Thyroid gland (tissue), 4 donors: ENCODE results near the gene MUTYH. TPM values are rescaled to one million over a fixed set of nuclear protein-coding genes. Genes with fewer than 3 reads are reported as not detected.

ENCODE experiments used
- DNase-seq, 2 donors: peaks; one replicate each; pipeline ENCODE4 v3.0.0-alpha.2; 2019
- H3K27ac ChIP-seq, 3 donors: fragments of 200-600 bp; sonication (generic); 1 replicate in 2 of 3; 2 replicates in 1 of 3; pipeline ENCODE4 v1.5.1; 2016 to 2019; ENCODE audit warnings: mild to moderate bottlenecking in 1 of 3, moderate library complexity in 1 of 3
- H3K27me3 ChIP-seq: fragments of 200-600 bp; sonication (generic); one replicate; pipeline ENCODE4 v1.5.1; 2019
- H3K36me3 ChIP-seq, 2 donors: fragments of 200-600 bp; sonication (generic); one replicate each; pipeline ENCODE4 v1.5.1; 2016 to 2019
- H3K4me1 ChIP-seq, 2 donors: fragments of 200-600 bp; sonication (generic); one replicate each; pipeline ENCODE4 v1.5.1; 2017 to 2019
- H3K4me3 ChIP-seq, 3 donors: fragments of 200-600 bp; sonication (generic); replicated peaks in 1 of 3; 1 replicate in 2 of 3; 2 replicates in 1 of 3; pipeline ENCODE4 v1.5.1; 2016; ENCODE audit warnings: mild to moderate bottlenecking in 1 of 3
- H3K9me3 ChIP-seq: fragments of 200-600 bp; sonication (generic); one replicate; pipeline ENCODE4 v1.5.1; 2017
- POLR2A ChIP-seq, 2 donors: fragments of 450-650 bp; IDR thresholded peaks; one replicate each; pipeline ENCODE4 v1.6.1; 2017; ENCODE audit warnings: antibody characterized with exemption in 2 of 2, mild to moderate bottlenecking in 2 of 2, moderate library complexity in 1 of 2
- WGBS, 2 donors: methylation state at CpG; one replicate each; pipeline ENCODE4 v1.1.5; 2017; 5-methylcytosine and 5-hydroxymethylcytosine counted together
- intact Hi-C: fragments of 100-400 bp; cut with DNase I; formaldehyde crosslinking; loops from one replicate; pipeline ENCODE4 v1.15.1; 2023
- total RNA-seq, 4 donors: library from RNA; depleted of rRNA; stranded (reverse); fragments of >200 nt; gene quantifications; one replicate each; pipeline ENCODE4 v1.2.3, GENCODE V29; 2016
- TF ChIP-seq, protein P1 (sequence below), 6 experiments: fragments of 200-600 bp in 3 of 6; fragments of 450-650 bp in 3 of 6; sonication (generic) in 3 of 6; IDR thresholded peaks; one replicate each; pipeline ENCODE4 v1.5.1; 2016 to 2019; ENCODE audit warnings: antibody characterized with exemption in 6 of 6, mild to moderate bottlenecking in 2 of 6, inconsistent platforms in 1 of 6, moderate library complexity in 1 of 6

MUTYH gene
- total RNA-seq, 4 donors from 2014 or later = 23.7 to 45.9 (median 31.7) TPM

DNA sequence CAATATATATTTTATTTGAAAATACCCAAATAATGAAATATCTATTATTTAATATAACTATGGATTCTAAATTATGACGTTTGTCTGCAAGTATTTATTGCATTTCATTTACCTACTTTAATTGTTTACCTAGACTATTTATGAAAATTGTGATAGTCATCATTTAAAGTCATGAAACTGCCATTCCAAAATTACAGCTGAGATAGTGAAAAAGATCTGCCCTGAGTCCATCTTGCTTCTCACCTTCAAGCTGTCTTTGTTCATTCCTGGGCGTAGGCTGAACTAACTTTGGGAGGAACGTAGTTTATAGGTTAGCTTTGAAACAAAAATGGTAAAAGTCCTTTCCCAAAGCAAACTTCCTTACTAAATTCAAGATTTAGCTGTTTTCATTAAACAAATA, 26.0 kb downstream of the MUTYH start:
- WGBS, 2 donors = 89 to 90% methylated on average over 3 of the region's 3 CpGs
- no peak overlapping the region for H3K4me3 ChIP-seq

DNA sequence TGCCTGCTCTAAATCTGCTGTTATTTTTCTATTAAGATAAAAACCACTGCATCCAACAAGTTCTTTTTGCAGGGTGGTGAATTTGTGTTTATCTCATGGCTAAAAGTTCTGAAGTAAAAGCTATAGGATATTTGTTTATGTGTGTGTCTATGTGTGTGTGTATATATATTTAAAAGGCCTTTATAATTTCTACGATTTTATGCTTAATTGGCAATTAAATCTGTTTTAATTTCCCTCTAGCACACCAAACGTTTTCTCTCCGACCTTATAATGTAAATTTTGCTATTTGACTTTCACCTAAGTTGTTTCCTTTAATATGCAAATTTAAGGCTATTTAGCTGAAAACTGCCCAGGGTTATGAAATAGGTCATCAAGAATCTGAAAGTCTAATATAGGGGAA, 33.3 kb downstream of the MUTYH start:
- H3K9me3 ChIP-seq = no peaks in the 10 kb centered on the region
- no peaks in the 10 kb centered on the region for H3K27me3 ChIP-seq
- 82 to 84% methylated on average over 3 of the region's 3 CpGs for WGBS, 2 donors
- TF ChIP-seq, protein P1, sequence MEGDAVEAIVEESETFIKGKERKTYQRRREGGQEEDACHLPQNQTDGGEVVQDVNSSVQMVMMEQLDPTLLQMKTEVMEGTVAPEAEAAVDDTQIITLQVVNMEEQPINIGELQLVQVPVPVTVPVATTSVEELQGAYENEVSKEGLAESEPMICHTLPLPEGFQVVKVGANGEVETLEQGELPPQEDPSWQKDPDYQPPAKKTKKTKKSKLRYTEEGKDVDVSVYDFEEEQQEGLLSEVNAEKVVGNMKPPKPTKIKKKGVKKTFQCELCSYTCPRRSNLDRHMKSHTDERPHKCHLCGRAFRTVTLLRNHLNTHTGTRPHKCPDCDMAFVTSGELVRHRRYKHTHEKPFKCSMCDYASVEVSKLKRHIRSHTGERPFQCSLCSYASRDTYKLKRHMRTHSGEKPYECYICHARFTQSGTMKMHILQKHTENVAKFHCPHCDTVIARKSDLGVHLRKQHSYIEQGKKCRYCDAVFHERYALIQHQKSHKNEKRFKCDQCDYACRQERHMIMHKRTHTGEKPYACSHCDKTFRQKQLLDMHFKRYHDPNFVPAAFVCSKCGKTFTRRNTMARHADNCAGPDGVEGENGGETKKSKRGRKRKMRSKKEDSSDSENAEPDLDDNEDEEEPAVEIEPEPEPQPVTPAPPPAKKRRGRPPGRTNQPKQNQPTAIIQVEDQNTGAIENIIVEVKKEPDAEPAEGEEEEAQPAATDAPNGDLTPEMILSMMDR (IDR thresholded peaks at IDR 0.05) = no peak
- no peak for TF ChIP-seq POLR2A (IDR thresholded peaks at IDR 0.05)
- no peak overlapping the region for H3K27ac ChIP-seq
- intact Hi-C loops = no loop called here
- H3K4me1 ChIP-seq = peaks cover 8 to 9% of the 10 kb centered on the region in 2 donors
- no peaks in the 10 kb centered on the region for H3K36me3 ChIP-seq
- no peak overlapping the region for H3K4me3 ChIP-seq
- DNase-seq = no peak

More for the DNA sequence above, 26.0 kb downstream of the MUTYH start:
- no peaks in the 10 kb centered on the region for H3K36me3 ChIP-seq
- H3K27me3 ChIP-seq = no peaks in the 10 kb centered on the region
- intact Hi-C loops = no loop called here
- no peak overlapping the region for H3K27ac ChIP-seq
- H3K4me1 ChIP-seq = no peaks in the 10 kb centered on the region
- TF ChIP-seq, protein P1 (IDR thresholded peaks at IDR 0.05) = no peak
- TF ChIP-seq POLR2A (IDR thresholded peaks at IDR 0.05) = no peak
- DNase-seq = no peak
- H3K9me3 ChIP-seq = no peaks in the 10 kb centered on the region

GRCh38 chr1:45306319-45306718, 33.9 kb downstream of the MUTYH start:
- Histone ChIP-seq H3K27ac (no peak overlapping the region), H3K27me3 (no peaks in the 10 kb centered on the region), H3K4me1 (peaks cover 8 to 9% of the 10 kb centered on the region in 2 donors), H3K4me3 (no peak overlapping the region), H3K36me3 (no peaks in the 10 kb centered on the region), H3K9me3 (no peaks in the 10 kb centered on the region)
- TF ChIP-seq, protein P1 (IDR thresholded peaks at IDR 0.05) = no peak
- no peak for TF ChIP-seq POLR2A (IDR thresholded peaks at IDR 0.05)
- intact Hi-C loops = no loop called here
- 58 to 69% methylated on average over 8 of the region's 8 CpGs for WGBS, 2 donors
- DNase-seq = no peak

GRCh38 chr1:45305231-45305630, 35.0 kb downstream of the MUTYH start:
- intact Hi-C loops = no loop called here

More at GRCh38 chr1:45305231-45305630, 35.0 kb downstream of the MUTYH start:
- Histone ChIP-seq H3K4me3 (no peak overlapping the region), H3K9me3 (no peaks in the 10 kb centered on the region), H3K4me1 (peaks cover 8 to 13% of the 10 kb centered on the region in 2 donors), H3K27ac (peak overlapping the region in 1 of 3 donors; percentile 85), H3K36me3 (no peaks in the 10 kb centered on the region), H3K27me3 (no peaks in the 10 kb centered on the region)
- DNase-seq = no peak
- TF ChIP-seq, protein P1 (IDR thresholded peaks at IDR 0.05) = no peak
- TF ChIP-seq POLR2A (IDR thresholded peaks at IDR 0.05) = no peak
- 90 to 92% methylated on average over 10 of the region's 10 CpGs for WGBS, 2 donors
